Adipocyte (in vitro differentiated cells): Measurements from ENCODE around the gene USP49.

ENCODE experiments used
- DNase-seq: peaks from one replicate; pipeline ENCODE4 v3.0.0-alpha.2; 2015; ENCODE audit warnings: low read depth
- H3K27me3 ChIP-seq: replicated peaks from 2 replicates; pipeline ENCODE4 v1.7.0; 2013; ENCODE audit warnings: mild to moderate bottlenecking, low read length, moderate library complexity; ENCODE audit not compliant: control insufficient read depth, insufficient read depth
- H3K36me3 ChIP-seq: 2 replicates; pipeline ENCODE4 v1.7.0; 2013; ENCODE audit warnings: low read length, mild to moderate bottlenecking, moderate library complexity; ENCODE audit not compliant: control insufficient read depth, insufficient read depth, severe bottlenecking
- H3K4me1 ChIP-seq: 2 replicates; pipeline ENCODE4 v1.7.0; 2013; ENCODE audit warnings: mild to moderate bottlenecking, low read length, moderate library complexity; ENCODE audit not compliant: control insufficient read depth, insufficient read depth
- H3K4me3 ChIP-seq: 2 replicates; pipeline ENCODE4 v1.7.0; 2013; ENCODE audit warnings: mild to moderate bottlenecking, low read length, moderate library complexity
- H3K9ac ChIP-seq: 2 replicates; pipeline ENCODE4 v1.7.0; 2013; ENCODE audit warnings: mild to moderate bottlenecking, low read length, moderate library complexity
- H3K9me3 ChIP-seq: 2 replicates; pipeline ENCODE4 v1.7.0; 2013; ENCODE audit warnings: mild to moderate bottlenecking, low read length, moderate library complexity; ENCODE audit not compliant: control insufficient read depth

Gene USP49

GRCh38 chr6:41744236-41744787 lies 150.9 kb downstream of the USP49 start:
- no peaks in the 10 kb centered on the region for H3K9me3 ChIP-seq
- H3K4me3 ChIP-seq, result no peak overlapping the region
- no peaks in the 10 kb centered on the region for H3K36me3 ChIP-seq
- H3K9ac ChIP-seq, result no peak overlapping the region
- no peaks in the 10 kb centered on the region for H3K4me1 ChIP-seq
- peaks cover 25% of the 10 kb centered on the region for H3K27me3 ChIP-seq
- no peak for DNase-seq

DNA sequence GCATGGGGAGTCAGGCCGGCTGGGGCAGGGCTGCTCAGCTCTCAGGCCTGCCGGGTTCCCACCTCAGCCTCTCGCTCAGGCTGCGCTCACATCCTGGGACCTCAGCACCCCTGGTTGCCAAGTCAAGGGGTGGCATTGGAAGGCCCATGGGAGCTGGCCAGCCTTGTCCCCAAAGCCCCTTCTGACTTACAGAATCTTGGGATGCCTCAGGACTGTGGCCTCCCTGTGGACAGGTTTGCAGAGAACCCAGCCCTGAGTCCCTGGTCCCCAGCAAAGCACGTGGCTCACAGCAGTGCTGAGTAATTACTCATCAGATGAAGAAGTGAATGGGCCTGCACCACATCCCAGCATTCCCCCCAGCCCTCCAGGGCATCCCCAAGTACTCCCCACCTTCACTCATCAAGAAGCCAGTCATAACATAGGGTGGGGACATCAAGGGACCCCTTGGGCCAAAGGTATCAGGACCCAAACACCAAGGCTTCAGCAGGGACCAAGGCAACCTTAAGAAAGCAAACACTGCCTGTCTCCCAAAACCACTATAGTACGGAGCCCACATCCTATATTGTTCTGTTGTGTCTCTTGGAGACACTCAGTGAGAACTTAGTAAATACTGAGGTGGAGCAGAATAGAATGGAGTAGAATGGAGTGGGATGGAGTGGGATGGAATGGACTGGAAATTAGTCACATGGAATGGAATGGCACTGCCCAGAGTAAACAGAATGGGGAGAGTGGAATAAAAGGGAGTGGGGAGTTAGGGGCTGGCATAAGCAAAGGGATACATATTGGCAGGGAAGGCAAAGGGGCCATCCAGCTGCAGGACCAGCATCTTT lies 151.6 kb downstream of the USP49 start:
- no peaks in the 10 kb centered on the region for H3K9me3 ChIP-seq
- no peaks in the 10 kb centered on the region for H3K4me1 ChIP-seq
- no peaks in the 10 kb centered on the region for H3K36me3 ChIP-seq
- H3K4me3 ChIP-seq, result no peak overlapping the region
- H3K27me3 ChIP-seq, result peaks cover 25% of the 10 kb centered on the region
- DNase-seq, result no peak
- H3K9ac ChIP-seq, result no peak overlapping the region

- H3K9me3 ChIP-seq, result no peaks in the 10 kb centered on the region
- no peaks in the 10 kb centered on the region for H3K4me1 ChIP-seq
- DNase-seq, result no peak
- no peak overlapping the region for H3K9ac ChIP-seq
- H3K27me3 ChIP-seq, result peaks cover 16% of the 10 kb centered on the region
- no peak overlapping the region for H3K4me3 ChIP-seq
- no peaks in the 10 kb centered on the region for H3K36me3 ChIP-seq
Observed at GRCh38 chr6:41741625-41742490, 153.3 kb downstream of the USP49 start.

DNA sequence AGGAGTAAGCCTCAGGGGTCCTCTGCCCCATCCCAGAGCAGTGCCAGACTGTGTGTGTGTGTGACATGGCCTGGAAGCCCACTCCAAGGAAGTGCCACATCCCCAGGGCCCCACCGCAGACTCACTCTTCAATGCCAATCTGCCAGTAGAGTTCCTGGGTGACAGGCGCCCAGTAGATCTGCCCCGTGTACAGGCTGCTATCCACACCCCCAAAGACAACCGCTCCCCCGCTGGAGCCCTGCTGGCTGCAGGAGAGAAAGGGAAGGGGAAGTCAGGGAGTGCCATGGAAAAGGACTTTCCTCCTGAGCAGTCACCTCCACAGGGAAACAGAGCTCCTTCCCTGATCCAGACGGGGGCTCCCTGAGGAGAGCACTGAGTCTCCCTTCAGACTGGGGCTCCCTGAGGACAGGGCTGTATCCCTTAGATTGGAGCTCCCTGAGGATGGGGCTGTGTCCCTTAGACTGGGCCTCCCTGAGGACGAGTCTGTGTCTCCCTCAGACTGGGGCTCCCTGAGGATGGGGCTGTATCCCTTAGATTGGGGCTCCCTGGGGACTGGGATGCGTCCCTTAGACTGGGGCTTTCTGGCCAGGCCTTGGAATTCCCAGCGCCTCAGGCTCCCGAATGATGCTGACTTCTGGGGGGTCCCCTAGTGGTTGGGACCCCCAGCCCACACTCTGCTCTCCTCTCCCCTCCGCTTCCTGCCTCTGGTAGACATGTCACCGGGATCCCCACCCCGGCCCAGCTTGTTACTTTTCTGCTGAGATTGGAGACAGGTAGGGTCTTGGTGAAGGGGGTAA lies 154.6 kb downstream of the USP49 start:
- no peaks in the 10 kb centered on the region for H3K9me3 ChIP-seq
- H3K27me3 ChIP-seq, result peaks cover 16% of the 10 kb centered on the region
- H3K4me1 ChIP-seq, result no peaks in the 10 kb centered on the region
- no peak overlapping the region for H3K4me3 ChIP-seq
- H3K9ac ChIP-seq, result no peak overlapping the region
- H3K36me3 ChIP-seq, result no peaks in the 10 kb centered on the region
- DNase-seq, result no peak
